SU-DHL-6 (cell line): ENCODE measurements around the gene ACTN1.

ENCODE experiments used
- EZH2phosphoT487 ChIP-seq: fragments of 200-600 bp; sonication (generic), shearing (Covaris generic); conservative IDR thresholded peaks from 2 replicates; pipeline ENCODE4 v1.6.1; 2018; ENCODE audit warnings: mild to moderate bottlenecking, antibody characterized with exemption, low read length, moderate library complexity, mixed read lengths
- TF ChIP-seq, protein P1 (sequence below): fragments of 200-600 bp; sonication (generic); IDR thresholded peaks from one replicate; pipeline ENCODE4 v1.5.1; 2017; ENCODE audit warnings: antibody characterized with exemption, mild to moderate bottlenecking, low read length, moderate library complexity; ENCODE audit not compliant: insufficient read depth, poor library complexity, severe bottlenecking

DNA sequence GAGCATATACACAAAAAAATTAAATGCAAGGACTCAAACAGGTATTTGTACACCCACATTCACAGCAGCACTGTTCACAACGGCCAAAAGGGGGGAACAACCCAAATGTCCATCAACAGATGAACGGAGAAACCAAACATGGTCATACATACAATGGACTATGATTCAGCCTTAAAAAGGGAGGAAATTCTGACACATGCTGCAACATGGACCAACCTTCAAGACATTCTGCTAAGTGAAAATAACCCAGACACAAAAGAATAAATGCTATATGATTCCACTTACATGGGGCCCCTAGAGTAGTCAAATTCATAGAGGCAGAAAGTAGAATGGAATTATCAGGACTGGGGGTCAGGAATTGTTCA lies 29.5 kb downstream of the ACTN1 start:
- TF ChIP-seq, protein P1, sequence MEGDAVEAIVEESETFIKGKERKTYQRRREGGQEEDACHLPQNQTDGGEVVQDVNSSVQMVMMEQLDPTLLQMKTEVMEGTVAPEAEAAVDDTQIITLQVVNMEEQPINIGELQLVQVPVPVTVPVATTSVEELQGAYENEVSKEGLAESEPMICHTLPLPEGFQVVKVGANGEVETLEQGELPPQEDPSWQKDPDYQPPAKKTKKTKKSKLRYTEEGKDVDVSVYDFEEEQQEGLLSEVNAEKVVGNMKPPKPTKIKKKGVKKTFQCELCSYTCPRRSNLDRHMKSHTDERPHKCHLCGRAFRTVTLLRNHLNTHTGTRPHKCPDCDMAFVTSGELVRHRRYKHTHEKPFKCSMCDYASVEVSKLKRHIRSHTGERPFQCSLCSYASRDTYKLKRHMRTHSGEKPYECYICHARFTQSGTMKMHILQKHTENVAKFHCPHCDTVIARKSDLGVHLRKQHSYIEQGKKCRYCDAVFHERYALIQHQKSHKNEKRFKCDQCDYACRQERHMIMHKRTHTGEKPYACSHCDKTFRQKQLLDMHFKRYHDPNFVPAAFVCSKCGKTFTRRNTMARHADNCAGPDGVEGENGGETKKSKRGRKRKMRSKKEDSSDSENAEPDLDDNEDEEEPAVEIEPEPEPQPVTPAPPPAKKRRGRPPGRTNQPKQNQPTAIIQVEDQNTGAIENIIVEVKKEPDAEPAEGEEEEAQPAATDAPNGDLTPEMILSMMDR = no peak
- TF ChIP-seq EZH2phosphoT487 = no peak
